Progenitor cell of endocrine pancreas (in vitro differentiated cells): ENCODE data around the gene MDP1. TPM values are rescaled to one million over a fixed set of nuclear protein-coding genes. Genes with fewer than 3 reads are reported as not detected.

Experiments used
- DNase-seq: peaks from one replicate; pipeline ENCODE4 v3.0.0; 2021; ENCODE audit warnings: low spot score; ENCODE audit not compliant: unreplicated experiment
- H3K27ac Mint-ChIP-seq: 2 replicates; pipeline ENCODE4 v1.8.0; 2021; ENCODE audit warnings: mild to moderate bottlenecking, moderate library complexity, mixed read lengths
- H3K27me3 Mint-ChIP-seq: 2 replicates; pipeline ENCODE4 v1.8.0; 2021; ENCODE audit warnings: mixed read lengths
- H3K36me3 Mint-ChIP-seq: 2 replicates; pipeline ENCODE4 v1.8.0; 2022; ENCODE audit warnings: mixed read lengths; ENCODE audit not compliant: insufficient read depth
- H3K4me1 Mint-ChIP-seq: 2 replicates; pipeline ENCODE4 v1.8.0; 2021; ENCODE audit warnings: low read depth, mixed read lengths
- H3K4me3 Mint-ChIP-seq: 2 replicates; pipeline ENCODE4 v1.8.0; 2021; ENCODE audit warnings: low read depth, mild to moderate bottlenecking, moderate library complexity, mixed read lengths
- H3K9me3 Mint-ChIP-seq: 2 replicates; pipeline ENCODE4 v1.8.0; 2021; ENCODE audit warnings: low read depth, mixed read lengths
- CTCF ChIP-seq: fragments of 200-600 bp; sonication (generic); IDR thresholded peaks from one replicate; pipeline ENCODE4 v1.5.0; 2021; ENCODE audit warnings: antibody characterized with exemption, mild to moderate bottlenecking; ENCODE audit not compliant: unreplicated experiment
- total RNA-seq: library from RNA; stranded (reverse); gene quantifications from 2 replicates; pipeline ENCODE4 v1.2.1, GENCODE V29; 2021

Gene MDP1
- total RNA-seq, 1 donor from 2014 or later, result 15.2 TPM

DNA sequence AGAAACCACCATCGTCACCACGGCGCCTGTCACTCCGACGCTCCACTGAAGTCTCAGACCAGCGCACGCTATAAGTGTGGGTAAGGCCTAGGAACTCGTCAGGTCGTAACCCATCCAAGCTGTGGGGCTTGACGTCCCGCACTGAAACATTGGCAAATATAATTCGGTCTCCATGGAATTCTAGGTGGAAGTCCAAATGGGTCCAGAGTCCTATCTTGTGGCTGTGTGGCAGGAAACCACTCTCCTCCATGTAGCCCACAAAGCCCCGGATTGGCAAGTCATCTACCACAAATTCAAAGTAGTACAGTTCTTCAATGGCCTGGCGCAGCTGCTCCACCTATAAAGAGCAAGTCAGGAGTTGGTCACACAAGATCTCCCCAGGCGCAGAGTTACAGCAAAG is 22.9 kb downstream of the MDP1 start:
- H3K4me3 Mint-ChIP-seq, result no peak overlapping the region
- no peaks in the 10 kb centered on the region for H3K27me3 Mint-ChIP-seq
- peaks cover 25% of the 10 kb centered on the region for H3K4me1 Mint-ChIP-seq

DNA sequence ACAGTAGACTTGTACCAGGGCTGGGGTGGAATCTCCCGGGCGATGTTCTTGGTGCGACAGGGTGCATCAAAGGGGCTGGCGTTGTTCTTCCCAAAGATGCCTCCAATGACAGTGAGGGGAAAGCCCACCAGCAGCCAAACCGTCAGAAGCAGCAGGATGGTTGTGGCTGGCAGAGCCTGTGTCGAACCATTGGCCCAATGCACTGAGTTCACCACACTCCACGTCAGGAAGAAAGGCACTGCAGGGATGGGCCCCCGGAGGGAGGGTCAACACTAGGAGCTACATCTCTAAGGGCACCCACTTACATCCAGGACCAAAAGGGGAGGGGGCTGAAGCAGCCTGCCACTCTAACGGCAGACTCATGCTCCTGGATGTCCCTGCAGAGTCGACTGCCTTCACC is 25.4 kb downstream of the MDP1 start:
- no peak overlapping the region for H3K4me3 Mint-ChIP-seq
- TF ChIP-seq CTCF, result no peak
- H3K9me3 Mint-ChIP-seq, result no peaks in the 10 kb centered on the region
- no peaks in the 10 kb centered on the region for H3K27me3 Mint-ChIP-seq
- H3K36me3 Mint-ChIP-seq, result peaks cover 23% of the 10 kb centered on the region
- H3K4me1 Mint-ChIP-seq, result peaks cover 22% of the 10 kb centered on the region
- DNase-seq, result no peak
- no peak overlapping the region for H3K27ac Mint-ChIP-seq

More for the DNA sequence above, 22.9 kb downstream of the MDP1 start:
- no peak for DNase-seq
- TF ChIP-seq CTCF, result no peak
- H3K9me3 Mint-ChIP-seq, result no peaks in the 10 kb centered on the region
- H3K27ac Mint-ChIP-seq, result no peak overlapping the region
- H3K36me3 Mint-ChIP-seq, result peaks cover 21% of the 10 kb centered on the region

DNA sequence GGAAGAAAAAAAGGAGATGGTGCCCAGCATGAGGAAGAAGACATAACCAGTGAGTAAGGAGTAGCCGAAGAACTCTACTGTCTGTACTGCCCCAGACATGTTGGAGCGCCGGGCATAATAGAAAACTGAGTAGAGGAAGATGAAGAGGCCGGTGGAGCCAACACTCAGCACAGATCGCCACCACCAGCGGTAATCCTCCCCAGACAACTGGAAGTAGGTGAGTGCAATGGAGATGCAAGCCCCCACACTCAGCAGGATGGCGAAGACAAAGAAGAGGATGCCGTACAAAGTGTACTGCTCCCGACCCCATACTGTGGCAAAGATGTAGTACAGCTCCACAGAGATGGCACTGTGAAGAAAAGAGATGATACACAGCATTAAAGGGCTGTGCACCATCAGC is 26.4 kb downstream of the MDP1 start:
- H3K27me3 Mint-ChIP-seq, result no peaks in the 10 kb centered on the region
- DNase-seq, result no peak
- no peak for TF ChIP-seq CTCF
- no peaks in the 10 kb centered on the region for H3K9me3 Mint-ChIP-seq
- peak overlapping the region; percentile 4 for H3K27ac Mint-ChIP-seq
- H3K36me3 Mint-ChIP-seq, result peaks cover 23% of the 10 kb centered on the region
- peak overlapping the region; percentile 92 for H3K4me3 Mint-ChIP-seq
- peaks cover 17% of the 10 kb centered on the region for H3K4me1 Mint-ChIP-seq

GRCh38 chr14:24189059-24189375 is 26.8 kb downstream of the MDP1 start:
- no peaks in the 10 kb centered on the region for H3K27me3 Mint-ChIP-seq
- H3K36me3 Mint-ChIP-seq, result peaks cover 22% of the 10 kb centered on the region
- H3K4me1 Mint-ChIP-seq, result peaks cover 14% of the 10 kb centered on the region
- no peak for TF ChIP-seq CTCF
- peak overlapping the region; percentile 96 for H3K27ac Mint-ChIP-seq
- no peak for DNase-seq
- H3K9me3 Mint-ChIP-seq, result no peaks in the 10 kb centered on the region
- peak overlapping the region; percentile 92 for H3K4me3 Mint-ChIP-seq

DNA sequence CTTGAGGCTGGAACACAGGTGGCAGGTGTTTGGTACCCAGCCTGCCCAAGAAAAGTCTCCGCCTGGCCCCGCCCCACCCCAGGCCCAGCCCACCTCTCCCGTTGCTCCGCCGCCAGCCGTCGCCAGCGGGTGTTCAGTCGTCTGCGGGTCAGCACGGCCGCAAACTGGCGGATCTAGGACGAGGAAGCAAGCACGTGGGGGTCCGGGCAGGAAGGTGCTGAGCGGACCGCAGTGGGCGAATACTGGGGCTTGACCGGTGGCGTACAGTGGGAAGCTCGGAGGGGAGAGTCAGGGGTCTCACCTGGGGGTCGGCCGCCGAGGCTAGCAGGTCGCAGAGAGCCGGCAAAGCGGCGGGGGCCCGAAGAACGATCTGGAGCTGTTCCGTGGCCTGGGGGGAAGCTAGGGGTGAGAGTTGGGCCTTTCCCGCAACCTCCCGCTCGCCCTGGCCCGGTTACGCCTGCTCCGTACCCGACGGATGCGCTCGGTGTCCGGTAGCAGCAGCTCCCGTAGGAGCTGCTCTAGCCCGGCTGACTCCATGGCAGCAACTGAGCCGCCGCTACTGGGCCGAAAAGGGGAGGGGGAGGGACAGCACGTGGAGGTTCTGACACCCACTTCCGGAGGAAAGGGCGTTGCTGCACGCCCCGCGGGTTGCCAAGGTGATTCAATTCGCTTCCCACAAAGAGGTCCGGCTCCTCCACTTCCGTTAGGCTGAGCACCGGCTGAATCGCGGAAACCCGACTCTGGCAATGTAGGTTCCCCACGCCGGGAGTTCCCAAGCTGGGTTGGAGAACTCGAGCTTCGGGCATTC is 27.4 kb downstream of the MDP1 start, which contains the start of gene IPO4:
Gene IPO4, minus strand, starts transcription at position 566 of the 808 bp plus-strand sequence. Its CDS starts 29 bp downstream, at position 537.
- TF ChIP-seq CTCF, result no peak
- peaks cover 13% of the 10 kb centered on the region for H3K4me1 Mint-ChIP-seq
- peaks cover 22% of the 10 kb centered on the region for H3K36me3 Mint-ChIP-seq
- H3K4me3 Mint-ChIP-seq, result peak within 1 kb of the TSS; percentile 92
- no peaks in the 10 kb centered on the region for H3K27me3 Mint-ChIP-seq
- peak; percentile 88 for DNase-seq
- H3K9me3 Mint-ChIP-seq, result no peaks in the 10 kb centered on the region
- H3K27ac Mint-ChIP-seq, result peak within 1 kb of the TSS; percentile 96
